Measurements from ENCODE around the gene PCNT.

Gene PCNT

GRCh38 chr21:46486481-46487126 lies 162.6 kb downstream of the PCNT start:
- in situ Hi-C loops (cut with MboI; ENCODE audit: low sequenced_read_pairs, unreplicated experiment): no loop called here
- no peak for TF ChIP-seq CTCF (IDR thresholded peaks at IDR 0.05; ENCODE audit: borderline replicate concordance, control extremely low read depth, extremely low read depth, insufficient read depth, missing control alignments)
- DNase-seq (ENCODE audit: low spot score): no peak

- TF ChIP-seq CTCF (IDR thresholded peaks at IDR 0.05; ENCODE audit: borderline replicate concordance, control extremely low read depth, extremely low read depth, insufficient read depth, missing control alignments): no peak
- in situ Hi-C loops (cut with MboI; ENCODE audit: low sequenced_read_pairs, unreplicated experiment): no loop called here
- no peak for DNase-seq (ENCODE audit: low spot score)
Observed at GRCh38 chr21:46489162-46489663, 165.3 kb downstream of the PCNT start.

GRCh38 chr21:46489800-46490199 lies 165.8 kb downstream of the PCNT start:
- in situ Hi-C loops (cut with MboI; ENCODE audit: low sequenced_read_pairs, unreplicated experiment): no loop called here

GRCh38 chr21:46491553-46491952 lies 167.6 kb downstream of the PCNT start:
- in situ Hi-C loops (cut with MboI; ENCODE audit: low sequenced_read_pairs, unreplicated experiment): no loop called here
- no peak for DNase-seq (ENCODE audit: low spot score)
- TF ChIP-seq CTCF (IDR thresholded peaks at IDR 0.05; ENCODE audit: borderline replicate concordance, control extremely low read depth, extremely low read depth, insufficient read depth, missing control alignments): no peak

More at GRCh38 chr21:46489800-46490199, 165.8 kb downstream of the PCNT start:
- DNase-seq (ENCODE audit: low spot score): no peak
- TF ChIP-seq CTCF (IDR thresholded peaks at IDR 0.05; ENCODE audit: borderline replicate concordance, control extremely low read depth, extremely low read depth, insufficient read depth, missing control alignments): no peak

GRCh38 chr21:46492851-46493250 lies 168.9 kb downstream of the PCNT start:
- TF ChIP-seq CTCF (IDR thresholded peaks at IDR 0.05; ENCODE audit: borderline replicate concordance, control extremely low read depth, extremely low read depth, insufficient read depth, missing control alignments): no peak
- in situ Hi-C loops (cut with MboI; ENCODE audit: low sequenced_read_pairs, unreplicated experiment): no loop called here
- DNase-seq (ENCODE audit: low spot score): no peak

- no peak for DNase-seq (ENCODE audit: low spot score)
- TF ChIP-seq CTCF (IDR thresholded peaks at IDR 0.05; ENCODE audit: borderline replicate concordance, control extremely low read depth, extremely low read depth, insufficient read depth, missing control alignments): no peak
- in situ Hi-C loops (cut with MboI; ENCODE audit: low sequenced_read_pairs, unreplicated experiment): no loop called here
Observed at GRCh38 chr21:46493828-46494227, 169.9 kb downstream of the PCNT start.
